GM10266 (cell line): ENCODE measurements around the gene RSPO1.

Experiments used
- DNase-seq: peaks from one replicate; pipeline ENCODE4 v3.0.0; 2012; ENCODE audit errors: extremely low spot score
- CTCF ChIP-seq: IDR thresholded peaks from 2 replicates; pipeline ENCODE4 v1.5.1; 2012; ENCODE audit warnings: mild to moderate bottlenecking, low read depth; ENCODE audit not compliant: control insufficient read depth, insufficient read depth; ENCODE audit errors: missing control alignments

The RSPO1 gene

GRCh38 chr1:37650173-37650572 lies 15.5 kb upstream of the RSPO1 start:
- TF ChIP-seq CTCF, result no peak
- no peak for DNase-seq

- DNase-seq, result no peak
- TF ChIP-seq CTCF, result no peak
Measured at GRCh38 chr1:37647281-37647680, 12.6 kb upstream of the RSPO1 start.

GRCh38 chr1:37641059-37641458 lies 6.4 kb upstream of the RSPO1 start:
- no peak for DNase-seq
- no peak for TF ChIP-seq CTCF

- no peak for DNase-seq
- no peak for TF ChIP-seq CTCF
Measured at GRCh38 chr1:37636435-37636834, 1.7 kb upstream of the RSPO1 start.

- no peak for DNase-seq
- TF ChIP-seq CTCF, result no peak
Measured at GRCh38 chr1:37634992-37635902, 555 bp upstream of the RSPO1 start.

GRCh38 chr1:37633938-37634243 lies 801 bp downstream of the RSPO1 start:
- TF ChIP-seq CTCF, result no peak

More at GRCh38 chr1:37633938-37634243, 801 bp downstream of the RSPO1 start:
- DNase-seq, result no peak
